ENCODE data around the gene ANXA2.
A peak's percentile ranks its signal among the peaks of the same experiment; 100 is the strongest.
"Not testable (repeated sequence)": the region's sequence is repeated elsewhere in the genome, so short reads cannot be mapped to it uniquely, and the experiment has no call there.

ANXA2 gene

GRCh38 chr15:60338810-60339209, 59.0 kb downstream of the ANXA2 start:
- no peak for DNase-seq

GRCh38 chr15:60337076-60337475, 60.7 kb downstream of the ANXA2 start:
- no peak for DNase-seq

GRCh38 chr15:60335296-60335695, 62.5 kb downstream of the ANXA2 start:
- not testable (repeated sequence) for DNase-seq

- no peak for DNase-seq
Observed at GRCh38 chr15:60328852-60329443, 68.8 kb downstream of the ANXA2 start.

- peak; percentile 58 for DNase-seq
Observed at GRCh38 chr15:60326824-60327654, 70.7 kb downstream of the ANXA2 start.

- DNase-seq, result no peak
Observed at GRCh38 chr15:60326343-60326742, 71.4 kb downstream of the ANXA2 start.

- DNase-seq, result no peak
Observed at GRCh38 chr15:60325905-60326304, 71.9 kb downstream of the ANXA2 start.

GRCh38 chr15:60324706-60325438, 72.9 kb downstream of the ANXA2 start:
- DNase-seq, result peak; percentile 8

- DNase-seq, result no peak
Observed at GRCh38 chr15:60323322-60323721, 74.5 kb downstream of the ANXA2 start.

GRCh38 chr15:60320365-60320764, 77.4 kb downstream of the ANXA2 start:
- no peak for DNase-seq

- DNase-seq, result no peak
Observed at GRCh38 chr15:60318216-60318867, 79.4 kb downstream of the ANXA2 start.

GRCh38 chr15:60316961-60317360, 80.8 kb downstream of the ANXA2 start:
- DNase-seq, result no peak

GRCh38 chr15:60315878-60316277, 81.9 kb downstream of the ANXA2 start:
- no peak for DNase-seq

GRCh38 chr15:60313906-60314305, 83.9 kb downstream of the ANXA2 start:
- DNase-seq, result no peak

- DNase-seq, result no peak
Observed at GRCh38 chr15:60307034-60307433, 90.8 kb downstream of the ANXA2 start.

- DNase-seq, result no peak
Observed at GRCh38 chr15:60301024-60301423, 96.8 kb downstream of the ANXA2 start.

- peak; percentile 79 for DNase-seq
Observed at GRCh38 chr15:60299452-60300047, 98.2 kb downstream of the ANXA2 start.

Measured in NCI-H2227 treated with DMSO at 0.1 percent for 48 hours (cell line).